Esophagus muscularis mucosa (tissue), 2 donors: ENCODE measurements around the gene MIS18A.

Experiments used
- POLR2A ChIP-seq: fragments of 450-650 bp; IDR thresholded peaks from one replicate; pipeline ENCODE4 v1.6.1; 2017; ENCODE audit warnings: antibody characterized with exemption, moderate library complexity, mild to moderate bottlenecking, low read depth
- POLR2AphosphoS5 ChIP-seq, 2 donors: sonication (generic); formaldehyde crosslinking; IDR thresholded peaks; one replicate each; pipeline ENCODE4 v1.6.1; 2017; ENCODE audit warnings: antibody characterized with exemption in 2 of 2

GRCh38 chr21:32312976-32313375, 34.1 kb upstream of the MIS18A start:
- TF ChIP-seq POLR2A (no peak), POLR2AphosphoS5 (IDR thresholded peaks at IDR 0.05) (no peak)
